Mesendoderm (in vitro differentiated cells): ENCODE data around the gene ZNF653.

Experiments
- DNase-seq: peaks from one replicate; pipeline ENCODE4 v3.0.0; 2013
- H2AK5ac ChIP-seq: 2 replicates; pipeline ENCODE4 v1.6.1; 2013; ENCODE audit warnings: low read length, inconsistent platforms
- H2BK120ac ChIP-seq: 2 replicates; pipeline ENCODE4 v1.6.1; 2013; ENCODE audit warnings: low read depth, mild to moderate bottlenecking, low read length, moderate library complexity, mixed read lengths
- H2BK15ac ChIP-seq: replicated peaks from 2 replicates; pipeline ENCODE4 v1.6.1; 2013; ENCODE audit warnings: low read depth, mild to moderate bottlenecking, moderate library complexity
- H2BK5ac ChIP-seq: 2 replicates; pipeline ENCODE4 v1.6.1; 2013; ENCODE audit warnings: low read length, inconsistent platforms
- H3K18ac ChIP-seq: 2 replicates; pipeline ENCODE4 v1.6.1; 2013; ENCODE audit warnings: mild to moderate bottlenecking, low read length, mixed read lengths
- H3K23ac ChIP-seq: one replicate; pipeline ENCODE4 v1.6.1; 2013; ENCODE audit warnings: low read length
- H3K27ac ChIP-seq: 2 replicates; pipeline ENCODE4 v1.5.1; 2013; ENCODE audit warnings: low read depth, mild to moderate bottlenecking, inconsistent platforms, low read length, moderate library complexity
- H3K27me3 ChIP-seq: 2 replicates; pipeline ENCODE4 v1.6.1; 2013; ENCODE audit warnings: low read length, control low read depth, mild to moderate bottlenecking, inconsistent platforms; ENCODE audit not compliant: insufficient read depth, poor library complexity
- H3K36me3 ChIP-seq: 2 replicates; pipeline ENCODE4 v1.6.1; 2013; ENCODE audit warnings: low read length, inconsistent platforms; ENCODE audit not compliant: control insufficient read depth, insufficient read depth
- H3K4ac ChIP-seq: one replicate; pipeline ENCODE4 v1.6.1; 2013; ENCODE audit warnings: low read depth, mild to moderate bottlenecking, low read length, moderate library complexity
- H3K4me1 ChIP-seq: 2 replicates; pipeline ENCODE4 v1.6.1; 2013; ENCODE audit warnings: low read depth, low read length, inconsistent platforms; ENCODE audit not compliant: control insufficient read depth
- H3K4me2 ChIP-seq: 2 replicates; pipeline ENCODE4 v1.6.1; 2013; ENCODE audit warnings: low read length
- H3K4me3 ChIP-seq: 2 replicates; pipeline ENCODE4 v1.5.1; 2013; ENCODE audit warnings: mild to moderate bottlenecking, low read length
- H3K56ac ChIP-seq: one replicate; pipeline ENCODE4 v1.6.1; 2013; ENCODE audit warnings: low read length
- H3K79me1 ChIP-seq: 2 replicates; pipeline ENCODE4 v1.6.1; 2013; ENCODE audit warnings: low read length, inconsistent platforms
- H3K79me2 ChIP-seq: 2 replicates; pipeline ENCODE4 v1.6.1; 2013; ENCODE audit warnings: mild to moderate bottlenecking, low read length; ENCODE audit not compliant: control insufficient read depth, insufficient read depth
- H3K9ac ChIP-seq: 2 replicates; pipeline ENCODE4 v1.6.1; 2013; ENCODE audit warnings: low read length, inconsistent platforms
- H4K5ac ChIP-seq: one replicate; pipeline ENCODE4 v1.6.1; 2013; ENCODE audit warnings: low read length
- H4K8ac ChIP-seq: one replicate; pipeline ENCODE4 v1.6.1; 2013; ENCODE audit warnings: low read depth, mild to moderate bottlenecking, control low read depth, low read length, moderate library complexity
- WGBS: extraction: QIAGEN DNeasy Blood & Tissue Kit; methylation state at CpG from one replicate; pipeline ENCODE4 v1.1.7; 2013; ENCODE audit warnings: low lambda C conversion rate, missing lambda C conversion rate; ENCODE audit not compliant: insufficient coverage; ENCODE audit errors: extremely low coverage; 5-methylcytosine and 5-hydroxymethylcytosine counted together

ZNF653 gene

GRCh38 chr19:11550265-11550664, 44.6 kb upstream of the ZNF653 start:
- no CpG with 5 or more reads among the region's 8 CpGs for WGBS
- H3K4me2 ChIP-seq, result no peak overlapping the region
- H3K79me1 ChIP-seq, result no peaks in the 10 kb centered on the region
- no peak overlapping the region for H3K23ac ChIP-seq
- no peak overlapping the region for H3K4ac ChIP-seq
- H2BK15ac ChIP-seq, result no peak overlapping the region
- H3K4me3 ChIP-seq, result no peak overlapping the region
- no peaks in the 10 kb centered on the region for H3K4me1 ChIP-seq
- H3K36me3 ChIP-seq, result no peaks in the 10 kb centered on the region
- no peak overlapping the region for H3K56ac ChIP-seq
- no peak overlapping the region for H3K9ac ChIP-seq
- H3K27ac ChIP-seq, result no peak overlapping the region
- no peak overlapping the region for H2BK120ac ChIP-seq
- H4K8ac ChIP-seq, result no peak overlapping the region
- no peak overlapping the region for H3K18ac ChIP-seq
- H2AK5ac ChIP-seq, result no peak overlapping the region
- DNase-seq, result no peak
- H2BK5ac ChIP-seq, result no peak overlapping the region
- H3K79me2 ChIP-seq, result no peaks in the 10 kb centered on the region
- no peaks in the 10 kb centered on the region for H3K27me3 ChIP-seq
- no peak overlapping the region for H4K5ac ChIP-seq

GRCh38 chr19:11549386-11549953, 43.8 kb upstream of the ZNF653 start:
- Histone ChIP-seq H3K18ac (no peak overlapping the region), H3K4ac (no peak overlapping the region), H3K4me2 (no peak overlapping the region), H3K79me1 (no peaks in the 10 kb centered on the region), H2AK5ac (no peak overlapping the region), H3K4me1 (no peaks in the 10 kb centered on the region), H3K27ac (no peak overlapping the region), H3K27me3 (no peaks in the 10 kb centered on the region), H4K8ac (no peak overlapping the region), H3K36me3 (no peaks in the 10 kb centered on the region), H2BK120ac (no peak overlapping the region), H2BK15ac (no peak overlapping the region), H4K5ac (no peak overlapping the region), H2BK5ac (no peak overlapping the region), H3K9ac (no peak overlapping the region), H3K4me3 (no peak overlapping the region), H3K23ac (no peak overlapping the region), H3K56ac (no peak overlapping the region), H3K79me2 (no peaks in the 10 kb centered on the region)
- no peak for DNase-seq
- no CpG with 5 or more reads among the region's 24 CpGs for WGBS

GRCh38 chr19:11547929-11548700, 42.5 kb upstream of the ZNF653 start:
- no peak overlapping the region for H3K4me2 ChIP-seq
- H2BK120ac ChIP-seq, result no peak overlapping the region
- DNase-seq, result no peak
- H3K27me3 ChIP-seq, result no peaks in the 10 kb centered on the region
- no peak overlapping the region for H3K4me3 ChIP-seq
- no peak overlapping the region for H4K8ac ChIP-seq
- H3K4me1 ChIP-seq, result no peaks in the 10 kb centered on the region
- no peak overlapping the region for H2BK15ac ChIP-seq
- no peaks in the 10 kb centered on the region for H3K36me3 ChIP-seq
- H3K23ac ChIP-seq, result no peak overlapping the region
- no peaks in the 10 kb centered on the region for H3K79me1 ChIP-seq
- no peak overlapping the region for H3K9ac ChIP-seq
- no peaks in the 10 kb centered on the region for H3K79me2 ChIP-seq
- H2BK5ac ChIP-seq, result no peak overlapping the region
- no peak overlapping the region for H4K5ac ChIP-seq
- no peak overlapping the region for H3K18ac ChIP-seq
- no peak overlapping the region for H3K4ac ChIP-seq
- no CpG with 5 or more reads among the region's 14 CpGs for WGBS
- no peak overlapping the region for H3K27ac ChIP-seq
- H3K56ac ChIP-seq, result no peak overlapping the region
- H2AK5ac ChIP-seq, result no peak overlapping the region

GRCh38 chr19:11541238-11541637, 35.6 kb upstream of the ZNF653 start:
- no peak overlapping the region for H3K18ac ChIP-seq
- no peaks in the 10 kb centered on the region for H3K27me3 ChIP-seq
- no peak overlapping the region for H2AK5ac ChIP-seq
- no peak overlapping the region for H3K27ac ChIP-seq
- no peaks in the 10 kb centered on the region for H3K36me3 ChIP-seq
- no peak overlapping the region for H3K56ac ChIP-seq
- H3K4me1 ChIP-seq, result peaks cover 9% of the 10 kb centered on the region
- no peaks in the 10 kb centered on the region for H3K79me2 ChIP-seq
- no peak overlapping the region for H2BK120ac ChIP-seq
- DNase-seq, result no peak
- H3K23ac ChIP-seq, result peak overlapping the region; percentile 6
- H4K8ac ChIP-seq, result no peak overlapping the region
- no peak overlapping the region for H3K9ac ChIP-seq
- H2BK15ac ChIP-seq, result no peak overlapping the region
- no peak overlapping the region for H3K4ac ChIP-seq
- no peak overlapping the region for H3K4me2 ChIP-seq
- no peak overlapping the region for H2BK5ac ChIP-seq
- no CpG with 5 or more reads among the region's 3 CpGs for WGBS
- H3K79me1 ChIP-seq, result peaks cover 1% of the 10 kb centered on the region
- H4K5ac ChIP-seq, result no peak overlapping the region
- no peak overlapping the region for H3K4me3 ChIP-seq

GRCh38 chr19:11540645-11541044, 35.0 kb upstream of the ZNF653 start:
- H2BK15ac ChIP-seq, result no peak overlapping the region
- no peak overlapping the region for H3K23ac ChIP-seq
- H3K4me2 ChIP-seq, result no peak overlapping the region
- peak overlapping the region; percentile 75 for H3K56ac ChIP-seq
- WGBS, result no CpG with 5 or more reads among the region's 5 CpGs
- H3K27ac ChIP-seq, result no peak overlapping the region
- H2BK5ac ChIP-seq, result no peak overlapping the region
- peaks cover 9% of the 10 kb centered on the region for H3K4me1 ChIP-seq
- peak overlapping the region; percentile 56 for H2AK5ac ChIP-seq
- H3K79me1 ChIP-seq, result peaks cover 1% of the 10 kb centered on the region
- peak overlapping the region; percentile 77 for H3K4ac ChIP-seq
- peak overlapping the region; percentile 3 for H2BK120ac ChIP-seq
- no peaks in the 10 kb centered on the region for H3K79me2 ChIP-seq
- peak overlapping the region; percentile 77 for H4K8ac ChIP-seq
- H3K4me3 ChIP-seq, result no peak overlapping the region
- no peaks in the 10 kb centered on the region for H3K36me3 ChIP-seq
- H3K18ac ChIP-seq, result peak overlapping the region; percentile 73
- no peak for DNase-seq
- no peak overlapping the region for H4K5ac ChIP-seq
- no peaks in the 10 kb centered on the region for H3K27me3 ChIP-seq
- H3K9ac ChIP-seq, result peak overlapping the region; percentile 69
